Neural progenitor cell (in vitro differentiated cells): ENCODE results near the gene ARMCX1. TPM values are rescaled to one million over a fixed set of nuclear protein-coding genes. Genes with fewer than 3 reads are reported as not detected.
"Not testable (repeated sequence)": the region's sequence is repeated elsewhere in the genome, so short reads cannot be mapped to it uniquely, and the experiment has no call there.

ENCODE experiments used
- DNase-seq: peaks from one replicate; pipeline ENCODE4 v3.0.0-alpha.2; 2016; ENCODE audit warnings: low spot score
- H2AFZ ChIP-seq: fragments of 200-600 bp; sonication (generic); replicated peaks from 2 replicates; pipeline ENCODE4 v1.6.1; 2016; ENCODE audit warnings: antibody characterized with exemption
- H3F3A ChIP-seq: fragments of 200-600 bp; sonication (generic); 2 replicates; pipeline ENCODE4 v1.6.1; 2016; ENCODE audit warnings: antibody characterized with exemption, low read depth
- H3K27ac ChIP-seq: fragments of 200-600 bp; sonication (generic); 2 replicates; pipeline ENCODE4 v1.5.1; 2016; ENCODE audit warnings: mild to moderate bottlenecking
- H3K27me3 ChIP-seq: fragments of 200-600 bp; sonication (generic); 2 replicates; pipeline ENCODE4 v1.6.1; 2016; ENCODE audit warnings: mild to moderate bottlenecking, moderate library complexity
- H3K36me3 ChIP-seq: fragments of 200-600 bp; sonication (generic); 2 replicates; pipeline ENCODE4 v1.5.1; 2016
- H3K4me1 ChIP-seq: fragments of 200-600 bp; sonication (generic); 2 replicates; pipeline ENCODE4 v1.6.1; 2016; ENCODE audit warnings: mixed run types
- H3K4me2 ChIP-seq: fragments of 200-600 bp; sonication (generic); 2 replicates; pipeline ENCODE4 v1.6.1; 2016
- H3K4me3 ChIP-seq: fragments of 200-600 bp; sonication (generic); 2 replicates; pipeline ENCODE4 v1.5.1; 2016
- H3K79me2 ChIP-seq: fragments of 200-600 bp; sonication (generic); 2 replicates; pipeline ENCODE4 v1.6.1; 2016; ENCODE audit warnings: low read depth
- H3K9ac ChIP-seq: fragments of 200-600 bp; sonication (generic); 2 replicates; pipeline ENCODE4 v1.6.1; 2016
- H3K9me3 ChIP-seq: fragments of 200-600 bp; sonication (generic); 2 replicates; pipeline ENCODE4 v1.5.1; 2016; ENCODE audit warnings: low read depth
- H4K20me1 ChIP-seq: fragments of 200-600 bp; sonication (generic); 2 replicates; pipeline ENCODE4 v1.6.1; 2016; ENCODE audit warnings: low read depth
- H3K27ac Mint-ChIP-seq: 3 replicates; pipeline ENCODE4 v1.8.0; 2021; ENCODE audit warnings: mixed read lengths
- H3K27me3 Mint-ChIP-seq: 2 replicates; pipeline ENCODE4 v1.8.0; 2022; ENCODE audit warnings: low read depth, mild to moderate bottlenecking, inconsistent platforms, moderate library complexity, mixed read lengths; ENCODE audit not compliant: insufficient read depth
- H3K36me3 Mint-ChIP-seq: 3 replicates; pipeline ENCODE4 v1.8.0; 2021; ENCODE audit warnings: mixed read lengths
- H3K4me1 Mint-ChIP-seq: 3 replicates; pipeline ENCODE4 v1.8.0; 2021; ENCODE audit warnings: mixed read lengths
- H3K4me3 Mint-ChIP-seq: 3 replicates; pipeline ENCODE4 v1.8.0; 2021; ENCODE audit warnings: mild to moderate bottlenecking, moderate library complexity, mixed read lengths
- H3K9me3 Mint-ChIP-seq: 3 replicates; pipeline ENCODE4 v1.8.0; 2020; ENCODE audit warnings: mixed read lengths
- CTCF ChIP-seq: fragments of 200-600 bp; sonication (generic); IDR thresholded peaks from 2 replicates; pipeline ENCODE4 v1.5.1; 2017; ENCODE audit warnings: antibody characterized with exemption, mild to moderate bottlenecking
- EZH2 ChIP-seq: fragments of 200-600 bp; sonication (generic); IDR thresholded peaks from 2 replicates; pipeline ENCODE4 v1.6.1; 2017; ENCODE audit warnings: antibody characterized with exemption, mild to moderate bottlenecking, moderate library complexity
- EZH2phosphoT487 ChIP-seq: fragments of 200-600 bp; sonication (generic); IDR thresholded peaks from 2 replicates; pipeline ENCODE4 v1.6.1; 2017; ENCODE audit warnings: antibody characterized with exemption
- total RNA-seq: library from RNA; depleted of rRNA; stranded (reverse); fragments of >200 nt; gene quantifications from 2 replicates; pipeline ENCODE4 v1.2.3, GENCODE V29; 2015; ENCODE audit warnings: low replicate concordance

Gene ARMCX1
- total RNA-seq, 1 donor from 2014 or later = 41.9 TPM

GRCh38 chrX:101595739-101596419 lies 45.5 kb downstream of the ARMCX1 start:
- no peak overlapping the region for H3K27ac ChIP-seq
- H3K9me3 ChIP-seq = peaks cover 7% of the 10 kb centered on the region
- H3K4me2 ChIP-seq = no peak overlapping the region
- no peak overlapping the region for H2AFZ ChIP-seq
- no peaks in the 10 kb centered on the region for H4K20me1 ChIP-seq
- H3K27ac Mint-ChIP-seq = no peak overlapping the region
- H3F3A ChIP-seq = no peaks in the 10 kb centered on the region
- no peak overlapping the region for H3K4me3 Mint-ChIP-seq
- TF ChIP-seq CTCF = peak; percentile 69
- no peak for TF ChIP-seq EZH2
- H3K27me3 ChIP-seq = no peaks in the 10 kb centered on the region
- no peak overlapping the region for H3K9ac ChIP-seq
- H3K36me3 ChIP-seq = no peaks in the 10 kb centered on the region
- H3K9me3 Mint-ChIP-seq = peaks cover 6% of the 10 kb centered on the region
- H3K4me1 Mint-ChIP-seq = peaks cover 4% of the 10 kb centered on the region
- peak; percentile 60 for DNase-seq
- H3K4me3 ChIP-seq = no peak overlapping the region
- no peaks in the 10 kb centered on the region for H3K4me1 ChIP-seq
- H3K79me2 ChIP-seq = no peaks in the 10 kb centered on the region
- no peaks in the 10 kb centered on the region for H3K36me3 Mint-ChIP-seq
- H3K27me3 Mint-ChIP-seq = no peaks in the 10 kb centered on the region

- H3K27me3 Mint-ChIP-seq = not testable (repeated sequence)
These were observed 49.2 kb downstream of the ARMCX1 start for GRCh38 chrX:101599592-101599991.

GRCh38 chrX:101602077-101602476 lies 51.7 kb downstream of the ARMCX1 start:
- Histone ChIP-seq H3K4me2 (no peak overlapping the region), H4K20me1 (no peaks in the 10 kb centered on the region), H3K36me3 (no peaks in the 10 kb centered on the region), H3K27ac (no peak overlapping the region), H3K9ac (no peak overlapping the region), H3K4me3 (no peak overlapping the region), H3K4me1 (no peaks in the 10 kb centered on the region), H3F3A (no peaks in the 10 kb centered on the region), H3K79me2 (no peaks in the 10 kb centered on the region), H3K27me3 (no peaks in the 10 kb centered on the region), H2AFZ (no peak overlapping the region), H3K9me3 (no peaks in the 10 kb centered on the region)
- no peak for TF ChIP-seq EZH2phosphoT487
- TF ChIP-seq CTCF = no peak
- TF ChIP-seq EZH2 = no peak
- H3K27ac Mint-ChIP-seq = no peak overlapping the region
- H3K36me3 Mint-ChIP-seq = no peaks in the 10 kb centered on the region
- no peaks in the 10 kb centered on the region for H3K27me3 Mint-ChIP-seq
- H3K9me3 Mint-ChIP-seq = peaks cover under 1% of the 10 kb centered on the region
- DNase-seq = no peak
- no peak overlapping the region for H3K4me3 Mint-ChIP-seq
- H3K4me1 Mint-ChIP-seq = peaks cover 11% of the 10 kb centered on the region

More at GRCh38 chrX:101599592-101599991, 49.2 kb downstream of the ARMCX1 start:
- H3K9me3 ChIP-seq, H3K9ac ChIP-seq, H3K27me3 ChIP-seq, H3K79me2 ChIP-seq, H3K4me2 ChIP-seq, H3K4me3 Mint-ChIP-seq, H4K20me1 ChIP-seq, H3K4me1 ChIP-seq, H3K9me3 Mint-ChIP-seq, H3K27ac ChIP-seq, H2AFZ ChIP-seq, H3K36me3 Mint-ChIP-seq, H3K36me3 ChIP-seq, H3K4me1 Mint-ChIP-seq, H3K27ac Mint-ChIP-seq, H3F3A ChIP-seq, DNase-seq, H3K4me3 ChIP-seq: not testable (repeated sequence)

Other genes with a start within 250 kb of the ARMCX1 start
- 7.7 and 9.5 TPM in 2 replicates for gene TIMM8A, start 201.8 kb upstream of the ARMCX1 start, total RNA-seq
- gene BTK, start 164.4 kb upstream of the ARMCX1 start, total RNA-seq = 0.03 TPM in 1 of 2 replicates, not detected in the other
- 2,927 and 6,478 TPM in 2 replicates for gene RPL36A, start 159.5 kb upstream of the ARMCX1 start, total RNA-seq
- gene GLA, start 142.6 kb upstream of the ARMCX1 start, total RNA-seq = 45.0 and 48.3 TPM in 2 replicates
- gene HNRNPH2, start 142.3 kb upstream of the ARMCX1 start, total RNA-seq = 64.5 and 93.3 TPM in 2 replicates
- gene ARMCX4, start 65.1 kb upstream of the ARMCX1 start, total RNA-seq = 8.8 and 14.1 TPM in 2 replicates
- 23.8 and 35.6 TPM in 2 replicates for gene ARMCX6, start 67.5 kb downstream of the ARMCX1 start, total RNA-seq
- gene ARMCX3, start 72.6 kb downstream of the ARMCX1 start, total RNA-seq = 31.2 and 40.7 TPM in 2 replicates
- gene ARMCX2, start 109.3 kb downstream of the ARMCX1 start, total RNA-seq = 105 and 121 TPM in 2 replicates